Neural progenitor cell (in vitro differentiated cells): ENCODE measurements around the gene OR2V2. TPM values are rescaled to one million over a fixed set of nuclear protein-coding genes. Genes with fewer than 3 reads are reported as not detected.

Source experiments
- DNase-seq: peaks from one replicate; pipeline ENCODE4 v3.0.0-alpha.2; 2016; ENCODE audit warnings: low spot score
- H2AFZ ChIP-seq: fragments of 200-600 bp; sonication (generic); replicated peaks from 2 replicates; pipeline ENCODE4 v1.6.1; 2016; ENCODE audit warnings: antibody characterized with exemption
- H3F3A ChIP-seq: fragments of 200-600 bp; sonication (generic); 2 replicates; pipeline ENCODE4 v1.6.1; 2016; ENCODE audit warnings: antibody characterized with exemption, low read depth
- H3K27ac ChIP-seq: fragments of 200-600 bp; sonication (generic); 2 replicates; pipeline ENCODE4 v1.5.1; 2016; ENCODE audit warnings: mild to moderate bottlenecking
- H3K27me3 ChIP-seq: fragments of 200-600 bp; sonication (generic); 2 replicates; pipeline ENCODE4 v1.6.1; 2016; ENCODE audit warnings: mild to moderate bottlenecking, moderate library complexity
- H3K36me3 ChIP-seq: fragments of 200-600 bp; sonication (generic); 2 replicates; pipeline ENCODE4 v1.5.1; 2016
- H3K4me1 ChIP-seq: fragments of 200-600 bp; sonication (generic); 2 replicates; pipeline ENCODE4 v1.6.1; 2016; ENCODE audit warnings: mixed run types
- H3K4me2 ChIP-seq: fragments of 200-600 bp; sonication (generic); 2 replicates; pipeline ENCODE4 v1.6.1; 2016
- H3K4me3 ChIP-seq: fragments of 200-600 bp; sonication (generic); 2 replicates; pipeline ENCODE4 v1.5.1; 2016
- H3K79me2 ChIP-seq: fragments of 200-600 bp; sonication (generic); 2 replicates; pipeline ENCODE4 v1.6.1; 2016; ENCODE audit warnings: low read depth
- H3K9ac ChIP-seq: fragments of 200-600 bp; sonication (generic); 2 replicates; pipeline ENCODE4 v1.6.1; 2016
- H3K9me3 ChIP-seq: fragments of 200-600 bp; sonication (generic); 2 replicates; pipeline ENCODE4 v1.5.1; 2016; ENCODE audit warnings: low read depth
- H4K20me1 ChIP-seq: fragments of 200-600 bp; sonication (generic); 2 replicates; pipeline ENCODE4 v1.6.1; 2016; ENCODE audit warnings: low read depth
- H3K27ac Mint-ChIP-seq: 3 replicates; pipeline ENCODE4 v1.8.0; 2021; ENCODE audit warnings: mixed read lengths
- H3K27me3 Mint-ChIP-seq: 2 replicates; pipeline ENCODE4 v1.8.0; 2022; ENCODE audit warnings: low read depth, mild to moderate bottlenecking, inconsistent platforms, moderate library complexity, mixed read lengths; ENCODE audit not compliant: insufficient read depth
- H3K36me3 Mint-ChIP-seq: 3 replicates; pipeline ENCODE4 v1.8.0; 2021; ENCODE audit warnings: mixed read lengths
- H3K4me1 Mint-ChIP-seq: 3 replicates; pipeline ENCODE4 v1.8.0; 2021; ENCODE audit warnings: mixed read lengths
- H3K4me3 Mint-ChIP-seq: 3 replicates; pipeline ENCODE4 v1.8.0; 2021; ENCODE audit warnings: mild to moderate bottlenecking, moderate library complexity, mixed read lengths
- H3K9me3 Mint-ChIP-seq: 3 replicates; pipeline ENCODE4 v1.8.0; 2020; ENCODE audit warnings: mixed read lengths
- EZH2 ChIP-seq: fragments of 200-600 bp; sonication (generic); IDR thresholded peaks from 2 replicates; pipeline ENCODE4 v1.6.1; 2017; ENCODE audit warnings: antibody characterized with exemption, mild to moderate bottlenecking, moderate library complexity
- EZH2phosphoT487 ChIP-seq: fragments of 200-600 bp; sonication (generic); IDR thresholded peaks from 2 replicates; pipeline ENCODE4 v1.6.1; 2017; ENCODE audit warnings: antibody characterized with exemption
- total RNA-seq: library from RNA; depleted of rRNA; stranded (reverse); fragments of >200 nt; gene quantifications from 2 replicates; pipeline ENCODE4 v1.2.3, GENCODE V29; 2015; ENCODE audit warnings: low replicate concordance
- TF ChIP-seq, protein P1 (sequence below): fragments of 200-600 bp; sonication (generic); IDR thresholded peaks from 2 replicates; pipeline ENCODE4 v1.5.1; 2017; ENCODE audit warnings: antibody characterized with exemption, mild to moderate bottlenecking

Gene OR2V2
- total RNA-seq, 1 donor from 2014 or later: not detected

DNA sequence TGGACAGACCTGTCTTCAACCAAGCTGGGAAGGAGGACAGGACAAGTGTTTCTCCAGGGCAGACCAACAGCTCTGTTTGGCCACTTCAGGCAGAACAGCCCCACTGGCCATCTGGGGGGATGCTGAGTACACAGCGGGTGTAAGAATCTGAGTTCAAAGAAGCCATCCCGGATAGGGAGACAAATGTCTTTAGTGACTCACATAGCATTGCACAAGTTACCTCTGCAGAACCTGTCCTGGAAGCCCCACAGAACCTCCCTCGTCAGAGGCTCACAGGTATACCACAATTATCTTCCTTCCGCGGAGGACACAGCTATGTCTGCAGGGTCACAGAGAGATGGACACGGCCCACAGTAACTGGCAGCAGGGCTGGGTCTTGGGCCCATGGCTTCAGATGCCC lies 2.0 kb downstream of the OR2V2 start:
- Mint-ChIP-seq H3K9me3 (peaks cover 10% of the 10 kb centered on the region), H3K27me3 (peaks cover 15% of the 10 kb centered on the region), H3K4me3 (no peak overlapping the region), H3K36me3 (no peaks in the 10 kb centered on the region), H3K27ac (no peak overlapping the region), H3K4me1 (no peaks in the 10 kb centered on the region)
- no peaks in the 10 kb centered on the region for H3K79me2 ChIP-seq
- H3K9ac ChIP-seq: no peak overlapping the region
- H3K4me1 ChIP-seq: no peaks in the 10 kb centered on the region
- H3K4me2 ChIP-seq: no peak overlapping the region
- H3K4me3 ChIP-seq: no peak overlapping the region
- no peaks in the 10 kb centered on the region for H3K36me3 ChIP-seq
- H2AFZ ChIP-seq: no peak overlapping the region
- H4K20me1 ChIP-seq: no peaks in the 10 kb centered on the region
- H3F3A ChIP-seq: no peaks in the 10 kb centered on the region
- H3K27me3 ChIP-seq: peaks cover 3% of the 10 kb centered on the region
- DNase-seq: no peak
- no peak overlapping the region for H3K27ac ChIP-seq
- TF ChIP-seq, protein P1, sequence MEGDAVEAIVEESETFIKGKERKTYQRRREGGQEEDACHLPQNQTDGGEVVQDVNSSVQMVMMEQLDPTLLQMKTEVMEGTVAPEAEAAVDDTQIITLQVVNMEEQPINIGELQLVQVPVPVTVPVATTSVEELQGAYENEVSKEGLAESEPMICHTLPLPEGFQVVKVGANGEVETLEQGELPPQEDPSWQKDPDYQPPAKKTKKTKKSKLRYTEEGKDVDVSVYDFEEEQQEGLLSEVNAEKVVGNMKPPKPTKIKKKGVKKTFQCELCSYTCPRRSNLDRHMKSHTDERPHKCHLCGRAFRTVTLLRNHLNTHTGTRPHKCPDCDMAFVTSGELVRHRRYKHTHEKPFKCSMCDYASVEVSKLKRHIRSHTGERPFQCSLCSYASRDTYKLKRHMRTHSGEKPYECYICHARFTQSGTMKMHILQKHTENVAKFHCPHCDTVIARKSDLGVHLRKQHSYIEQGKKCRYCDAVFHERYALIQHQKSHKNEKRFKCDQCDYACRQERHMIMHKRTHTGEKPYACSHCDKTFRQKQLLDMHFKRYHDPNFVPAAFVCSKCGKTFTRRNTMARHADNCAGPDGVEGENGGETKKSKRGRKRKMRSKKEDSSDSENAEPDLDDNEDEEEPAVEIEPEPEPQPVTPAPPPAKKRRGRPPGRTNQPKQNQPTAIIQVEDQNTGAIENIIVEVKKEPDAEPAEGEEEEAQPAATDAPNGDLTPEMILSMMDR: no peak
- TF ChIP-seq EZH2phosphoT487 (no peak), EZH2 (no peak)
- H3K9me3 ChIP-seq: no peaks in the 10 kb centered on the region

DNA sequence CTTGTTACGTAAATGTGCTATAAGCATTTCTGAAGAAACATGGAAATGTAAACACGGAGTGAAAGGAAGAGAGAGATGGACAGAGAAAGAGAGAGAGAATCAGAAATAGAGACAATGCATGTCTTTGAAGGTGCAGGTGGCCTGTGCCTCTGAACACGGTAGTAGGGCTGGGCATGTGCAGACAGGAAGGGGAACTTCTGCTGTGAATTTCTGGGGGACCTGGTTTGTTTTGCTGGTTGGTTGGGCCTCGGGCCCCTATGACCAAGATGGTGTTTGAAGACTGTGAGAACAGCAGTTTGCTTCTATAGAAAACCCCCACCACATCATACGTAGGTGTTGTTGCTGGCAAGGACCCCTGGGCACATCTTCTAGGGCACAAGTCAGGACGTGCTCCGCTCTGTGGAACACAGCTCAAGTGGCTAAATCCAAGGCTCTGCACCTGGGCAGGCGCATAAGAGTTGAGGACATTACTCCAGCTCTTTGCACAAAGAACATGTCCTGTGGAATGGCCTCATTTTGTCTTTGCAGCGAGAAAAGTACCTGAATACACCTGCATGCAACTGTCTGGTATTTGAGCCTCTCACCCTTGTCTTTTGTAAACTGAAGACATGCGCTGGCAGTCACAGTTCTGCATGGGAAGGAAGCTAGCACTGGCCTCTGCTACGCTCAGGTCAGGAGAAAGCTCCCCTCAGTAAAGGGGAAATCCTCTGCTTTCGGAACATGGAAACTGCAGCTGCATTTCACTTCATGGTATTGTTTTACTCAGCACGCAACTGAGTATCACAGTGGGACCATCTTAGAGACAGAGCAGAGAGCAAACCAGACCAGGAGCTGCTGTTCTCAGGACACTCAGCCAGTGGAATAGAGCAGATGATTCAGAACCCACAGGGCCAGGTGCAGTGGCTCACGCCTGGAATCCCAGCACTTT lies 2.7 kb downstream of the OR2V2 start:
- H3K4me3 Mint-ChIP-seq: no peak overlapping the region
- Histone ChIP-seq H3K4me3 (no peak overlapping the region), H2AFZ (peak overlapping the region; percentile 21), H3K9ac (no peak overlapping the region), H3K27ac (no peak overlapping the region), H3K4me2 (no peak overlapping the region), H3K36me3 (no peaks in the 10 kb centered on the region), H3K4me1 (no peaks in the 10 kb centered on the region), H3K27me3 (peaks cover 3% of the 10 kb centered on the region), H3K9me3 (no peaks in the 10 kb centered on the region), H3K79me2 (no peaks in the 10 kb centered on the region), H4K20me1 (no peaks in the 10 kb centered on the region), H3F3A (no peaks in the 10 kb centered on the region)
- no peak for TF ChIP-seq EZH2
- no peak for DNase-seq
- peaks cover 18% of the 10 kb centered on the region for H3K27me3 Mint-ChIP-seq
- H3K9me3 Mint-ChIP-seq: peaks cover 6% of the 10 kb centered on the region
- no peak overlapping the region for H3K27ac Mint-ChIP-seq
- H3K36me3 Mint-ChIP-seq: no peaks in the 10 kb centered on the region
- no peaks in the 10 kb centered on the region for H3K4me1 Mint-ChIP-seq

DNA sequence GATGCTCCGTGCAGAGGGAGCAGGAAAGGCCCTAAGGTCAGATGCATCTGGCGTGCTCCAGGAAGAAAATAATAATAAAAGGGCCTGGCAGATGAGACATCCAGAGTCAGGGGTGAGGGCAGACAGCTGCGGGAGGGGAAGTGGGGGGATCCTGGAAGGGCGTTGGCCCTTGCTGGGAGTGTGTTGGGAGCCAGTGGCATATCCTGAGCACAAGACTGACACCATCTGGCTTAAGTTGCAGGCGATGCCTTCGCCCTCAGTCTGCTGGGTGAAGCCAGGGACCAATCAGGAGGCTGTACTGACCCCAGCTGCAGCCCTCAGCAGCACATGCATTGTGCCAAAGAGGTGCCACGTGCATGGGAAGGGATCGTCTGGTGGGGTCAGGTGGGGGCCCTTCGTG lies 3.8 kb downstream of the OR2V2 start:
- peaks cover 18% of the 10 kb centered on the region for H3K27me3 Mint-ChIP-seq
- no peak overlapping the region for H2AFZ ChIP-seq

More for the DNA sequence above, 3.8 kb downstream of the OR2V2 start:
- Histone ChIP-seq H3K27me3 (no peaks in the 10 kb centered on the region), H3K36me3 (no peaks in the 10 kb centered on the region), H3K9ac (no peak overlapping the region), H3K4me2 (no peak overlapping the region), H3K4me3 (no peak overlapping the region), H3K79me2 (no peaks in the 10 kb centered on the region), H3K27ac (no peak overlapping the region), H3K9me3 (no peaks in the 10 kb centered on the region), H4K20me1 (no peaks in the 10 kb centered on the region), H3F3A (no peaks in the 10 kb centered on the region), H3K4me1 (no peaks in the 10 kb centered on the region)
- Mint-ChIP-seq H3K9me3 (peaks cover 4% of the 10 kb centered on the region), H3K27ac (peak overlapping the region; percentile 57), H3K4me3 (peak overlapping the region; percentile 10), H3K36me3 (no peaks in the 10 kb centered on the region), H3K4me1 (no peaks in the 10 kb centered on the region)
- DNase-seq: peak; percentile 31
- TF ChIP-seq, protein P1: peak; percentile 7
- no peak for TF ChIP-seq EZH2phosphoT487
